H1 (cell line): Measurements from ENCODE around the gene SENP7. TPM values are rescaled to one million over a fixed set of nuclear protein-coding genes. Genes with fewer than 3 reads are reported as not detected.

Experiments
- CTCF ChIA-PET: fragments of 300-600 bp; sonication (Branson Sonifier 250); formaldehyde crosslinking; loops from one replicate; lab custom pipeline; 2021; ENCODE audit not compliant: partially characterized antibody; lab: Charles Lee
- POLR2A ChIA-PET: fragments of 300-600 bp; sonication (Branson Sonifier 250); formaldehyde crosslinking; loops from one replicate; lab custom pipeline; 2021; ENCODE audit warnings: inconsistent platforms; ENCODE audit not compliant: partially characterized antibody; lab: Charles Lee
- DNase-seq, 2 experiments: peaks; one replicate each; pipeline versions ENCODE4 v3.0.0 to v3.0.0-alpha.2; 2010 to 2022; ENCODE audit warnings: low spot score in 2 of 2, low read depth in 1 of 2, mixed read lengths in 1 of 2
- FAIRE-seq: peaks from 2 replicates; lab custom pipeline; 2011; peaks lifted over from hg19 to GRCh38; lab: Jason Lieb, UNC
- H2AFZ ChIP-seq: 2 replicates; pipeline ENCODE4 v1.8.1; 2012; ENCODE audit warnings: low read length, inconsistent platforms
- H2AK5ac ChIP-seq: 2 replicates; pipeline ENCODE4 v1.6.1; 2013; ENCODE audit warnings: low read depth, low read length
- H2BK120ac ChIP-seq: replicated peaks from 2 replicates; pipeline ENCODE3; 2013; ENCODE audit warnings: low read depth, low read length, inconsistent platforms
- H2BK12ac ChIP-seq: 2 replicates; pipeline ENCODE4 v1.6.1; 2013; ENCODE audit warnings: low read depth, low read length
- H2BK15ac ChIP-seq: 2 replicates; pipeline ENCODE4 v1.6.1; 2013; ENCODE audit warnings: low read length
- H2BK20ac ChIP-seq: 2 replicates; pipeline ENCODE4 v1.6.1; 2013; ENCODE audit warnings: low read length
- H2BK5ac ChIP-seq: 2 replicates; pipeline ENCODE4 v1.6.1; 2013; ENCODE audit warnings: low read depth, low read length
- H3K14ac ChIP-seq: 2 replicates; pipeline ENCODE4 v1.6.1; 2013; ENCODE audit warnings: inconsistent platforms; ENCODE audit not compliant: insufficient read length
- H3K18ac ChIP-seq: 2 replicates; pipeline ENCODE4 v1.6.1; 2013; ENCODE audit warnings: low read length; ENCODE audit errors: extremely low read depth
- H3K23ac ChIP-seq: 2 replicates; pipeline ENCODE4 v1.6.1; 2013; ENCODE audit warnings: inconsistent platforms; ENCODE audit not compliant: insufficient read length
- H3K23me2 ChIP-seq: 2 replicates; pipeline ENCODE4 v1.6.1; 2013; ENCODE audit warnings: low read depth, low read length
- H3K27ac ChIP-seq: 2 replicates; pipeline ENCODE4 v1.6.1; 2011; ENCODE audit warnings: low read depth, low read length, inconsistent platforms
- H3K27me3 ChIP-seq, 4 experiments: replicated peaks in 1 of 4; 1 replicate in 1 of 4; 2 replicates in 3 of 4; pipeline versions ENCODE4 v1.6.1 to v1.8.1; 2011 to 2013; ENCODE audit warnings: low read length in 3 of 4, mild to moderate bottlenecking in 3 of 4, inconsistent platforms in 2 of 4, mixed read lengths in 2 of 4, moderate library complexity in 1 of 4; ENCODE audit not compliant: control insufficient read depth in 3 of 4, insufficient read depth in 3 of 4; ENCODE audit errors: extremely low read depth in 1 of 4
- H3K36me3 ChIP-seq, 4 experiments: 2 replicates each; pipeline versions ENCODE4 v1.6.1 to v1.8.1; 2011 to 2013; ENCODE audit warnings: mild to moderate bottlenecking in 4 of 4, low read length in 3 of 4, moderate library complexity in 2 of 4, control low read depth in 1 of 4, inconsistent platforms in 1 of 4; ENCODE audit not compliant: insufficient read depth in 4 of 4, control insufficient read depth in 2 of 4
- H3K4ac ChIP-seq: replicated peaks from 2 replicates; pipeline ENCODE3; 2013; ENCODE audit warnings: low read length, low read depth, mixed read lengths, inconsistent platforms; ENCODE audit not compliant: insufficient read length
- H3K4me1 ChIP-seq, 4 experiments: replicated peaks in 1 of 4; 1 replicate in 1 of 4; 2 replicates in 3 of 4; pipeline versions ENCODE4 v1.6.1 to v1.8.1; 2011 to 2013; ENCODE audit warnings: low read length in 3 of 4, inconsistent platforms in 2 of 4, mixed read lengths in 1 of 4; ENCODE audit not compliant: insufficient read depth in 4 of 4, control insufficient read depth in 3 of 4
- H3K4me2 ChIP-seq, 2 experiments: 2 replicates each; pipeline versions ENCODE4 v1.6.1 to v1.8.1; 2011 to 2013; ENCODE audit warnings: low read depth in 2 of 2, low read length in 2 of 2, control low read depth in 1 of 2, inconsistent platforms in 1 of 2, mild to moderate bottlenecking in 1 of 2; ENCODE audit not compliant: insufficient read depth in 1 of 2
- H3K4me3 ChIP-seq, 4 experiments: fragments of 200-600, 300-600 bp in 1 of 4; sonication (generic), shearing (Covaris generic), sonication (Bioruptor Twin) in 1 of 4; 2 replicates each; pipeline versions ENCODE4 v1.5.1 to v1.8.1; 2011 to 2016; ENCODE audit warnings: low read length in 4 of 4, low read depth in 3 of 4, control low read depth in 2 of 4, inconsistent platforms in 2 of 4, mild to moderate bottlenecking in 2 of 4, mixed read lengths in 1 of 4, moderate library complexity in 1 of 4; ENCODE audit not compliant: insufficient read depth in 2 of 4; ENCODE audit errors: extremely low read depth in 1 of 4
- H3K56ac ChIP-seq: replicated peaks from 2 replicates; pipeline ENCODE3; 2013; ENCODE audit warnings: low read depth, mild to moderate bottlenecking, mixed read lengths, low read length, inconsistent platforms; ENCODE audit not compliant: insufficient read length
- H3K79me1 ChIP-seq: 2 replicates; pipeline ENCODE4 v1.6.1; 2013; ENCODE audit warnings: low read depth, low read length, control low read depth
- H3K79me2 ChIP-seq, 2 experiments: 2 replicates each; pipeline versions ENCODE4 v1.6.1 to v1.8.1; 2012 to 2013; ENCODE audit warnings: low read length in 2 of 2, mild to moderate bottlenecking in 2 of 2, inconsistent platforms in 1 of 2; ENCODE audit not compliant: insufficient read depth in 2 of 2, control insufficient read depth in 1 of 2
- H3K9ac ChIP-seq, 4 experiments: replicated peaks in 1 of 4; 1 replicate in 1 of 4; 2 replicates in 3 of 4; pipeline versions ENCODE4 v1.6.1 to v1.8.1; 2011 to 2013; ENCODE audit warnings: low read depth in 3 of 4, low read length in 3 of 4, control low read depth in 2 of 4, mild to moderate bottlenecking in 2 of 4, moderate library complexity in 2 of 4, inconsistent platforms in 1 of 4; ENCODE audit errors: extremely low read depth in 1 of 4
- H3K9me3 ChIP-seq, 2 experiments: 2 replicates each; pipeline versions ENCODE4 v1.6.1 to v1.8.1; 2012 to 2013; ENCODE audit warnings: mild to moderate bottlenecking in 2 of 2, moderate library complexity in 2 of 2, control low read depth in 1 of 2, inconsistent platforms in 1 of 2, low read depth in 1 of 2, low read length in 1 of 2, mixed read lengths in 1 of 2; ENCODE audit not compliant: insufficient read depth in 2 of 2
- H4K20me1 ChIP-seq, 2 experiments: replicated peaks in 1 of 2; 2 replicates each; pipeline versions ENCODE3 to v1.8.1; 2011 to 2013; ENCODE audit warnings: inconsistent platforms in 2 of 2, low read length in 2 of 2, mild to moderate bottlenecking in 1 of 2; ENCODE audit not compliant: insufficient read depth in 2 of 2, control insufficient read depth in 1 of 2
- H4K5ac ChIP-seq: 2 replicates; pipeline ENCODE4 v1.6.1; 2013; ENCODE audit warnings: low read length, low read depth, mixed read lengths, inconsistent platforms; ENCODE audit not compliant: insufficient read length
- H4K8ac ChIP-seq: 2 replicates; pipeline ENCODE4 v1.8.0; 2013; ENCODE audit warnings: mild to moderate bottlenecking, moderate library complexity, low read length, inconsistent platforms; ENCODE audit not compliant: insufficient read depth; ENCODE audit errors: extremely low read depth
- H4K91ac ChIP-seq: replicated peaks from 2 replicates; pipeline ENCODE3; 2013; ENCODE audit warnings: low read length, mixed read lengths, inconsistent platforms; ENCODE audit not compliant: insufficient read length
- BCL11A ChIP-seq, 2 experiments: IDR thresholded peaks; one replicate each; pipeline ENCODE4 v1.6.1; 2011; ENCODE audit warnings: low read depth in 2 of 2, low read length in 2 of 2, mild to moderate bottlenecking in 2 of 2
- BRCA1 ChIP-seq: IDR thresholded peaks from 2 replicates; pipeline ENCODE4 v1.6.1; 2012; ENCODE audit warnings: low read depth, low read length, improper control_type of control experiment
- CHD2 ChIP-seq: IDR thresholded peaks from 2 replicates; pipeline ENCODE4 v1.6.1; 2012; ENCODE audit warnings: low read length, improper control_type of control experiment
- EGR1 ChIP-seq: IDR thresholded peaks from 2 replicates; pipeline ENCODE4 v1.6.1; 2011; ENCODE audit warnings: low read depth, low read length, borderline replicate concordance
- EZH2 ChIP-seq: fragments of 200-600 bp; sonication (generic); IDR thresholded peaks from 2 replicates; pipeline ENCODE4 v1.7.1; 2012; ENCODE audit warnings: low read depth, mild to moderate bottlenecking, moderate library complexity, low read length, inconsistent platforms; ENCODE audit not compliant: severe bottlenecking
- FOSL1 ChIP-seq: IDR thresholded peaks from 2 replicates; pipeline ENCODE4 v1.6.1; 2011; ENCODE audit warnings: mild to moderate bottlenecking, low read depth, low read length, moderate library complexity; ENCODE audit not compliant: insufficient read depth
- HDAC6 ChIP-seq: IDR thresholded peaks from one replicate; pipeline ENCODE4 v1.7.1; 2012; ENCODE audit warnings: low read depth, mild to moderate bottlenecking, inconsistent platforms, low read length, moderate library complexity
- JUND ChIP-seq: IDR thresholded peaks from 2 replicates; pipeline ENCODE4 v1.6.1; 2011; ENCODE audit warnings: mild to moderate bottlenecking, improper control_type of control experiment, low read length
- SIN3A ChIP-seq, 2 experiments: IDR thresholded peaks in 1 of 2; conservative IDR thresholded peaks in 1 of 2; 2 replicates each; pipeline ENCODE4 v1.6.1; 2011 to 2012; ENCODE audit warnings: low read length in 2 of 2, improper control_type of control experiment in 1 of 2, low read depth in 1 of 2, mild to moderate bottlenecking in 1 of 2
- SP1 ChIP-seq: IDR thresholded peaks from 2 replicates; pipeline ENCODE4 v1.6.1; 2011; ENCODE audit warnings: low read depth, low read length
- TBP ChIP-seq: IDR thresholded peaks from 2 replicates; pipeline ENCODE4 v1.6.1; 2011; ENCODE audit warnings: low read depth, low read length, improper control_type of control experiment
- WGBS, 2 experiments: shearing (Covaris generic) in 1 of 2; methylation state at CpG; one replicate each; pipeline versions ENCODE4 v1.1.6 to v1.1.7; 2013 to 2015; ENCODE audit warnings: low lambda C conversion rate in 2 of 2, mixed read lengths in 2 of 2, inconsistent platforms in 1 of 2, low coverage in 1 of 2, missing lambda C conversion rate in 1 of 2; ENCODE audit not compliant: insufficient replicate concordance in 2 of 2, insufficient coverage in 1 of 2, insufficient read length in 1 of 2; ENCODE audit errors: extremely low coverage in 1 of 2, missing lambda C conversion rate in 1 of 2; 5-methylcytosine and 5-hydroxymethylcytosine counted together
- polyA plus RNA-seq, 7 experiments: library from polyadenylated mRNA; depleted of rRNA in 3 of 7; stranded (reverse) in 5 of 7; unstranded in 2 of 7; fragments of >200 nt in 5 of 7; fragments of 200-250 nt in 2 of 7; gene quantifications; 1 replicate in 5 of 7; 2 replicates in 1 of 7; 4 replicates in 1 of 7; pipeline versions ENCODE4 v1.2.1 to v1.2.3, GENCODE V29; 2011 to 2013; ENCODE audit warnings: missing spikeins in 2 of 7, mixed read lengths in 2 of 7
- total RNA-seq: library from RNA; stranded (reverse); fragmentation: NEBNext Ultra II Directional; extraction: Animal tissue kit (Norgen Biotek cat#: 25700); gene quantifications from 2 replicates; pipeline ENCODE4 v1.2.1, GENCODE V29; 2021

The SENP7 gene
- total and polyA plus RNA-seq, 2 of the 8 experiments (the other 6 are each of a cell fraction or from before 2014, with no cell fraction given) = 2.8 to 7.8 TPM

- Histone ChIP-seq H3K23me2 (no peaks in the 10 kb centered on the region), H3K36me3 (no peaks in the 10 kb centered on the region; a peak in 1 of 8 replicates), H3K79me1 (no peaks in the 10 kb centered on the region), H3K18ac (no peak overlapping the region), H3K23ac (no peak overlapping the region), H3K4me3 (no peak overlapping the region), H3K79me2 (no peaks in the 10 kb centered on the region), H4K20me1 (no peaks in the 10 kb centered on the region), H3K27me3 (no peaks in the 10 kb centered on the region), H2BK5ac (no peak overlapping the region), H3K14ac (no peak overlapping the region), H3K27ac (no peak overlapping the region), H3K9me3 (peaks cover 7 to 11% of the 10 kb centered on the region in 2 experiments; a peak in 3 of 4 replicates), H4K91ac (no peak overlapping the region), H3K4ac (no peak overlapping the region), H2BK120ac (no peak overlapping the region), H2AFZ (no peak overlapping the region), H3K4me1 (no peaks in the 10 kb centered on the region), H2AK5ac (no peak overlapping the region), H3K9ac (no peak overlapping the region), H3K56ac (no peak overlapping the region), H2BK15ac (no peak overlapping the region), H4K5ac (no peak overlapping the region), H4K8ac (no peak overlapping the region), H2BK20ac (no peak overlapping the region), H3K4me2 (no peak overlapping the region), H2BK12ac (no peak overlapping the region)
- no peak for DNase-seq
- WGBS, 2 experiments = 92% methylated on average over 2 of the region's 2 CpGs; no CpG with 5 or more reads in 1 of the 2 experiments
- CTCF ChIA-PET = no interaction called here
- no peak for TF ChIP-seq HDAC6
- TF ChIP-seq FOSL1 = no peak
- TF ChIP-seq CHD2 = no peak
- no peak for TF ChIP-seq SIN3A (conservative IDR thresholded peaks at IDR 0.05 in 1 of 2, IDR thresholded peaks at IDR 0.05 in 1 of 2; ENCODE audit: low read depth in 1 of 2, low read length in 2 of 2)
- no peak for TF ChIP-seq SP1
- TF ChIP-seq EZH2 = no peak
- TF ChIP-seq BRCA1 = no peak
- no peak for TF ChIP-seq TBP
- TF ChIP-seq EGR1 = no peak
- no peak for TF ChIP-seq BCL11A (IDR thresholded peaks at IDR 0.05; ENCODE audit: low read depth in 2 of 2, low read length in 2 of 2)
- TF ChIP-seq JUND = no peak
- POLR2A ChIA-PET = no interaction called here
- no peak for FAIRE-seq
Observed at GRCh38 chr3:101311676-101312075, 201.3 kb downstream of the SENP7 start.
